ENCODE results near the gene DNAH17.
A peak's percentile ranks its signal among the peaks of the same experiment; 100 is the strongest.

DNAH17 gene

DNA sequence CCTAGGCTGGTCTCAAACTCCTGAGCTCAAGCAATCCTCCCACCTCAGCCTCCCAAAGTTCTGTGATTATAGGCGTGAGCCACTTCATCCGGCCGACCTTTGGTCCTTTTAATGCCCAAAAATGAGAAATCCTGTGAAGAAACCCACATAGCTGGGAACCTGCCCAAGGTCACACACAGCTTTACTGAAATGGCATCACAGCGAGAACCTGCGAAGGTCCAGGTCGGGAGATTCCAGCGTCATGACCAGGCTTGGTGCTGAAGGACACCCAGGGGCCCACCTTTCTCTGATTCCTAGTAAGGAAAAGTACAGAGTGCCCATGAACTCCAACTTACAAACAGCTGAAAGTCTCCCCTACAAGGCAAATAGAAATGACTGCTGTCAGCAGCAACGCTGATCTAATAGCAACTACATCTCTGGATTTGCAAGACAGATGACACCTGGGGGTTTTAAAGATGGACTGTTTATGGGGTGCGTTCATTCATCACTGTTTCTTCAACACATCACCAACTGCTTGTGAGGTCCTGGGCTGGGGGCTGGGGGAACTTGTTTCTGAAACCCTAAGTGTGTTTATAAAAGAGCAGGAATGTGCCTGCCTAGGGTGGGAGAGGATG lies 24.5 kb upstream of the DNAH17 start:
- DNase-seq, result no peak

DNA sequence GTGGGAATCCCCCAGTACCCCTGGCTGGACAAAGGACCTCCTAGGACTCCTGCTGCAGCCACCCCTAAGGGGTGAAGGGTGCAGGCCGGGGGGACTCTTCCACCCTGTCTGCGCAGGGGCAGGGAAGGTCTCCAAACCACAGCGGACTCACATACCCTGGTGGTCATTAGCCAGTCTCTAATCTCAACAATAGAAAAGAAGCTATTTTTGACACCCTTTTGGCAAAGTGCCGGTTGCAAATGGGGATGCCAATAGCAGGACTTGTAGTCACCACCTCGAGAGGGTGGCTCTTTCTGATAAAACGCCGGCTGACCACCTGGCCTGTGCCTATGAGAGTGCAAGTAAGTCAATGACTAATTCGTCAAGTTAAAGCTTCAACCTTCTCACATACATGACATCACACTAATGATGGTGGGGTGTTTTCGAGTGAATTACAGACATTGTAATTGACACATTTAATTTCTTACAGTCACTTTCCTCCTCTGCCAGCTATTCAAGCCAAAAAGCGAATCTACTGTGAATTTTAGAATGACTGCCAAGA lies 23.1 kb upstream of the DNAH17 start:
- no peak for DNase-seq

DNA sequence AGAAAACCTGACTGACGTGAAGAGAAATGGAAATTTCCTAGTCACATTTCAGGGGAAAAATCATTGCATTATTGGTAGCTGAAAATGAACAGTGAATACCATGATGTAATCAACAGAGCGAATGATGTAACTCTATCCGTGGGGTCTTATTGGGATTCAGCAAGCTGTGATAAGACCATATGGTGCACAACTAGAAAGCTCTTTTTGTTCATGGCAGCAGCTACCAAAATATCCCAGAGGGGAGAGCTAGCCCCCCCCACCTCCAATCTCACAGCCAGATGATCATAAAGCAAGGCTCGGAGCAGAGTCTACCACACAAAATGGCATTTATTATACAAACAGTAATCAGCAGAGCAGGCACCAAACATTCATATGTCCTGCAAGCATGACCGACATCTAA lies 22.2 kb upstream of the DNAH17 start:
- no peak for DNase-seq

DNA sequence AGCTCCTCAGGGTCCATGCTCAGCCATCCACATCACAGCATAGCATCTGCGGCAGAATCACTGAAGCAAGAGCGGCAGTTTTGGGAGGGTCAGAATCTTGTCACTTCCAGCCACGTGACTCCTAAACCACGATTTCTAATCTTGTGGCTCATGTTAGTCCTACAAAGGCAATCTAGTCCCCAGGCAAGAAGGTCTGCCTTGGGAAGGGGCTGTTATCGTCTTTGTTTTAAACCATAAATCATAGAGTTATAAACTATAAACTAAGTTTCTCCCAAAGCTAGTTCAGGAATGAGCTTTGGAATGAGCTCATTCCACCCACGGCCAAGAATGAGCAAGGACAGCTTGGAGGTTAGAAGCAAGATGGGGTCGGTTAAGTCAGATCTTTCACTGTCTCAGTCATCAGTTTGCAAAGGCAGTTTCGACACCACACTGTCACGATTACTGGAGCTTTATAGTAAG lies 20.8 kb upstream of the DNAH17 start:
- DNase-seq, result peak in 1 of 2 experiments; percentile 32

DNA sequence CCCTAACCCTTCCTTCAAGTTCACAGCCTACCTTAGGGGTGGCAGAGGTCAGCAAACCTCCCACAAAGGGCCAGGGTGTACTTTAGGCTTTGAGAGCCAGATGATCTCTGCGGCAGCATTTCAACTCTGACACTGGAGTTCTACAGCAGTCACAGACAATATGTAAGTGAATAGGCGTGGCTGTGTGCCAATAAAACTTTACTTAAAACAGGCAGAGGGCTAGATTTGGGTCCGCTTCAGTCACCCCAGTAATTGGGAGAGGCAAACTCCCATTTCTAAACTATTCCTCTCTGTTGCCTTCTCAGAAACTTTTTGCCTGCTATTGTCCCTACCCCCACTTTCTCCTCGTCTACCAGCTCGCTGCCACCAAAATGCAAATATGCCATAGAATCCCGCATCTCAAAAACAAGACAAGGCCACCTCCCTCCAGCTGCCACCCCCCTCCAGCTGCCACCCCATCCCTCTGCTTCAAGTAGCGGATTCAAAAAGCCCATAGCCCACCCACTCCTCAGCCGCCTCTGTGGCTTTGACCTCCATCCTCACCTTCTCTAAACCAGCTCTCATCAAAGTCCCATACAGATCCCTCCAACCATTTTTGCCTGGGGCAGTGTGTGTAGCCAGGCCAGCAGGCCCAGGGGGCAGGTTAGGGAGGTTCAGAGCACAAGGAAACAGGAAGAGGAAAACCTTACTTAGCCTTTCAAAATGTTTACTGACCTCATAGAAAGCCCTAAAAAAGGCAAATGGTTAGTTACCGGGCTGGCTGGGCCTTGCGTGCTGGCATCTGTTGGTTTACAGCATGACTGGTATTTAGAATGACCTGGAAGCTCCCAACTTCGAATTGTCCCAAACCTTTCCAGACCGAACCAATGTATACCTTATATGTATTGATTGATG lies 19.9 kb upstream of the DNAH17 start:
- DNase-seq, result no peak

DNA sequence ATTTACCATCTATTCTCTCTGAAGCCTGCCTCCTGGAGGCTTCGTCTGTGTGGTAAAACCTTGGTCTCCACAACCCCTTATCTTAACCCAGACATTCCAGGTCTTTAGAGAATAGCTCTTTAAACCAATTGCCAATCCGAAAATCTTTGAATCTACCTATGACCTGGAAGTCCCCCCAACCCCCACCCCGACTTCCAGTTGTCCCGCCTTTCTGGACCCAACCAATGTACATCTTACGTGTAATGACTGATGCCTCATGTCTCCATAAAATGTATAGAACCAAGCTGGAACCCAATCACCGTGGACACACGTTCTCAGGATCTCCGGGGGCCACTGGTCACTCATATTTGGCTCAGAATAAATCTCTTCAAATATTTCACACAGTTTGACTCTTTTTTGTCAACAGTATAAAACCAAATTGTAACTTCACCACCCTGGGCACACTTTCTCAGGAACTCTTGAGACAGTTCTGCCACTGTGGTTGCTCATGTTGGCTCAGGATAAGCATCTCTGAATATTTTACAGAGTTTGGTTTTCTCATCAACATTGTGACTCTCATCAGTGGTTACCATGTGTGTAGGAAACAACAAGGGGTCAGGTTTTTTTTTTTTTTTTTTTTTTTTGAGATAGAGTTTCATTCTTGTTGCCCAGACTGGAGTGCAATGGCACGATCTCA lies 18.1 kb upstream of the DNAH17 start:
- DNase-seq, result no peak

DNA sequence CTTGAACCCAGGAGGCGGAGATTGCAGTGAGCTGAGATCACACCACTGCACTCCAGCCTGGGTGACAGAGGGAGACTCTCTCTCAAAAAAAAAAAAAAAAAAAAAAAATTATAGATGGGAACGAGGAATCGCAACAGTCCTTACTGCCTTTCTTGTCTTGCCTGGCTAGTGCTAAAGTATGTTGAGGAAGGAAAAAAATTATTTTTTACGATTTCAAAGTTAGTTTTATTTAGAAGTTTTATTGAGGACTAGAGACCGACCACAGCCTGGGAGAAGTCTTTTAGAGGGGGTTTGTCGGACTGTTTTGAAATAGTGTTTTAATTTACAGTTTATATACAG lies 15.8 kb upstream of the DNAH17 start:
- no peak for DNase-seq

DNA sequence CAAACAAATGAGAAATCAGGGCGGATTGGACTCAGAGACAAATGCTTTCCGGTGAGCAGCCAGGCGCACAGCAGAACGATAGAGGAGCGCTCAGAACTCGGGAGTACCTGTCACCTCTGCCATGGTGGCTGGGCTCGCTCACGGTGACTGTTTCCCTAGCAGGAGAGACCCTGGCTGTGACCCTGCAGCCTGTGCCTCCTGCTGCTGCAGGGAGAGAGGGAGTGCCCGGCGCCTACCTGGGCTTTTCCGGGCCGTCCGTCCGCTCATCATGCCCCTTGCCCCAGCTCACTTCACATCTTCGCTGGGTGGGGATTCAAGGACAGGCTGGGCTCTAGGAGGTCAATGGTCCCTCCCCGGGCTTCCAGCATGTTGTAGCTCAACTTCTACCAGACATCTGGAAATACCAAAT lies 14.1 kb upstream of the DNAH17 start:
- DNase-seq, result no peak

DNA sequence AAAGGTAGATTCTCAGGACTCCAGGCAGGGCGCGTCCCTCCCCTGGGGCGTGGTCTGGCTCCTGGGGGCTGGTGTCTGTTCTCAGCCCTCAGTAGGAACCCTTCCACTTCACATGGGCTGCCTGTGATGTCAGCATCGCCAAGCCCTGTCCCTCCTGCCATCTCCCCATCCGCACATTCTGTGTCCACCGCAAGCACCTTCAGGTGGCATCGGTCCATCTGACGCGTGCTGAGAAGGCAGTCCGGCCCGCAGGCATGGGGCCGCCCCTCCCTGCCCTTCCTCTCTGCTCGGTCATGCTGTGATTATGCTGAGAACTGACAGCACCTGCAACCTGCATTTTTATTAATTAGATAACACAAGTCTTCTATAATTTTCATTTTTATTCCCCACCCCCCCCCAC lies 12.7 kb upstream of the DNAH17 start:
- DNase-seq, result no peak

DNA sequence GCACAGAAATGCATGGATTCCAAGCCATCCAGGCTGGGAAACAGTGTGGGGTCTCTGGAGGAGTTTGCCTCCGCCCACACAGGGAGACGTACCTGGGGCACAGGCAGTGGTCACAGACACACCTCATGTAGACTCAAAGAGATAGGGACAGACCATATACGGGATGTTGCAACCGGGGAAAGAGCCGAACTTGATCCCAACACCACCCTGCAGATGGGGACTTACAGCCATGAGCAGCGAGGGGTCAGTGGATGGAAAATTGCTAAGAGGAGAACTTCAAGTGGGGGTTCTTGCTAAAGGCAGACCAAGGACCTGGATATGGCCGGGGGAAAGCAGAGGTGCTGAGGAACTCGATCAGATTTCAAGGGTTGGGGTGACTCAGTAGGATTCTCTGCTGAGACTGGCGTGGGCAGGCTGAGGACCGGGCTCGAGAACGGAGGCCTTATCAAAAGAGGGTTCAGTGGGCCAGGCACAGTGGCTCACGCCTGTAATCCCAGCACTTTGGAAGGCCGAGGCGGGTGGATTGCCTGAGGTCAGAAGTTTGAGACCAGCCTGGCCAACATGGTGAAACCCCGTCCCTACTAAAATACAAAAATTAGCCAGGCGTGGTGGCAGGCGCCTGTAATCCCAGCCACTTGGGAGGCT lies 12.0 kb upstream of the DNAH17 start:
- no peak for DNase-seq

DNA sequence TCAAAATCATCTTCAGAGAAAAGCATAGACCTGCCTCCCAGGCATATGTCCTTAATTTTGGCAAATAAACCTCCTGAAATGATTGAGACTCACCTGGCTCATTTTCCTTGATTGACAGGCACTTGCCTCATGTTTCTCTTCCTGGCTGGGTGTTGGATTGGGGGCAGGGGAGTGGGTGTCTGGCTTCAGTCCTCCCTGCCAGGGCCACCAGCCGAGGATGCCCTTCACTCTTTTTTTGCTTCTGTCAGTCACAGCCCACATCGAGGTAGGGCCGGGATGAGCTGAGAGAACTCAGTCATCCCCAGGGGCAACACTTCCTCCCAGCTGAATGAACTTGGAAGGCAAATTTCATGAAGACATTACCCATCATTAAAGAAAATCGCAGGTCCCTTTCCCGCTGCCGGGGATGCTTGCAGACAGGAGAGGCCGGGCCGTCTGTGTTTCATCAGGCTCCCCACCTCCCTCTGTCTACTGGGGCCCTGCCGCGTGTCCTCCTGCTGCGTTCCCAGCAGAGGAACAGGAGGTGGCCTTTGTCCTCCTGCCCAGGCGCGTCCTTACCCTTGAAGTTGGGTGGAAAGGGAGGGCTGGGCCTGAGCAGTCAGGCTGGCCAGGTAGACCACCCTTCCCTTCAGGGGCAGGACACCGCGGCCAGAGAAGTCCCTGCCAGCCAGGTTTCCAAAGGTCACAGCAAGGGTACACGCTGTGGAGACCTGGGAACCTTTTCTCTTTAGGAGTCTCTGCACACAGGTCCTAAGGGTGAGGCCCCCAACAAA lies 11.2 kb upstream of the DNAH17 start:
- no peak for DNase-seq

DNA sequence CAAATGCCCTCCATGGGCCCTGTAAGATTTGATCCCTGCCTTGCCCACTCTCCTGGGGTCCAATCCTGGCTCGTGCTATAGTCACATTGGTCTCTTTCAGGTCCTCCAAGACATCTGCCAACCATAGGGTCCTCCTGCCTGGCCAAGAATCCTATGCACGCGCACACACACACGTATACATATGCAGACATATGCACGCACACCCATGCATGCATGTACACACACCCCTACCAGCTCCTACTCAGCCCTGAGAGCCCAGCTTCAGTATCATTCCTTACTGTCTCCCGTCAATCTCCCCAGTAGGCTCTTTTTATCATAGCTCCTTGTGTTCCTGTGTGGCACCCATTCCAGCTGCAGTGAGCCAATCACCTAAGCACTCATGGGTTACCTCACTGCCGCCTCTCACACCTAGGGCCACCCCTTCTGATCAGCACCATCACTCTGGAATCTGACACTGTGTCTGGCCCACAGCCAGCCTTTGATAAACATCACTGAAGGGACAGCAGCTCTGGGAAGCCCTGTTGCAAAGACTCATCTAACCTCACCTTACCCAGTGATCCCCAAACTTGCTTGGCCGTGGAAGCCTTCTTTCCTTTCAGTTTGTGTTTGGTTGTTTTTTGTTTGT lies 7.9 kb upstream of the DNAH17 start:
- no peak for DNase-seq

DNA sequence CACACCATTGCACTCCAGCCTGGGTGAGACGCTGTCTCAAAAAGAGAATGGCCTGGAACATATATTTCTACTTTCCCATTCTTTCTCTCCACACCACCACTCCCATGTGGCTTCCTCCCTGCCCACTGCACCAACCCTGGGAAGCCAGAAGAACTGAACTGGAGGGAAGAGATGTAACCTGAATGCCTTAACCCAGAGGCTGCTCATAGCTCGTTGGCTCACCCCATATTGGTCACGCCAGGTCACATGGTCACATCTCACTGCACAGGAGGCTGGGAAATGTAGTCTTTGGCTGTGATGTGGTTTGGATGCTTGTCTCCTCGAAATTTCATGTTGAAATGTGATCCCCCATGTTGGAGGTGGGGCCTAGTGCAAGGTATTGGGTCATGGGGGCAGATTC lies 5.9 kb upstream of the DNAH17 start:
- DNase-seq, result peak in 1 of 2 experiments; percentile 29

DNA sequence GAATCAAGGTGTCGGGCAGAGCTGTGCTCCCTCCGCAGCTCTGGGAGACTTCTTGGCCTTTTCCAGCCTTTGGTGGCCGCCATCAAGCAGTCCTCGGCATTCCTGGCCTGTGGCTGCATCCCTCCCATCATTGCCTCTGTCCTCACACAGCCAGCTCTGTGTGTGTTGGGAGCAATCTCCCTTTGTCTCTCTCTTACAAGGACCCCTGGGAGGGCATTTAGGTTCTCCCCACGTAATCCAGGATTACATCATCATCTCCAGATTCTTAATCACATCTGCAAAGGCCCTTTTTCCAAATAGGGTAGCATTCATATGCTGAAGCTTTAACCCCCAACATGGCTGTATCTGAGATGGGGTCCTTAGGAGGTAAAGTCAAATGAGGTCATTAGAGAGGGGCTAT lies 4.1 kb upstream of the DNAH17 start:
- no peak for DNase-seq

DNA sequence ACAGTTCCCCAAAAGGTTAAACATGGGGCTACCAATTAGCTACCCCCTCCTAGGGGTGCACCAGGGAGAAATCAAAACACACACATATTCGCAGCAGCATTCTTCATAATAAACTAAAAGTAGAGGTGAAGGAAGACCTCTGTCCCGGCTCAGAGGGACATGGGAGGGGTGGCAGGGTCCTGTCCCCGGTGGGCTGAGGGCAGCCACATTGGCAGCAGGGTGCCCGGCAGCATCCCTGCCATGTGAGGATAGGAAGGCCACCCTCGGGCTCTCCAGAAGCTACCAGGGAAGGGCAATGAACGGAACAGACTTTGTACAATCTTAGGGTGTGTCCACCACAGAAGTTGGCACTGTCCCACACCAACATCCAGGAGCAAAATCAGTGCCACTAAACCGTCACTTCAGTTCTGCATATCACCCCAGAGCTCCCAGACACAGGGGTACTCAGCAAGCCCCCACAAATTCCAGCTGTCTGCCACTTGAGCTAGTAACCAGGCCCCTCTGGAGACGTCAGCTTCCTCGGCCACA lies 3.1 kb upstream of the DNAH17 start:
- DNase-seq, result no peak

DNA sequence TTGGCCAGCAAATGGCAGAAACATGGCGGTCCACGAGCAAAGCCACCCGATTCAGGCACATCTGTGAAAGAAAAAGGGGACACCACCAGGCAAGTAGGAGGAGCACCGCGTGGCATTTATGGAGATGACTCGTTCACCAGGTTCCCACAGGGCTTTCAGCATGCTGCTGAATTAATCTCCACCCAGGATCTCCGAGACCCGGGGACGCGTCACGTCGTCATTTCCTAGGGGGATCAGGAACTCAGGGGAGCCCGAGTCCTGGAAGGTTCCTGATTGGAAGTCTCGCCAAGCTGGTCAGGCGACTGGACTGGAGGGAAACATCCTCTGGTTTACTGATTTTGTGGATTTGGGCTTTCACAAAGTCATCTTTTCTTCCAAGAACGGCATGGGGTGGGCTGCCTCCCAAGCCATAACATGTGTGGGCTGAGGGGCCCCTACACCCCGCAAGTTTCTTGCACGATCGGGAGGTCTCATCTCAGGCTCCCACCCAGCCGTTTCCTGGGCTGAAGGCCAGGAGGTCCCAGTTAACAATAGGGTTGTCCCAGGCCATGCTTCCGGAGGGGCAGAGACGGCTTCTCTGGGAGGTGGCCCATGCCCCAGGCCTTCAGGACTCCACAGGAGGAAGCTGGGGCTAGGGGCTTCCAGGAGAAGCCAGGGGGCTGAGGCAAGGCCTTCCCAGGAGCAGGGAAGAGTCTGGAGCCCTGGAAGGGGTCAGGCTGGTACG lies 645 bp downstream of the DNAH17 start:
- no peak for DNase-seq

DNA sequence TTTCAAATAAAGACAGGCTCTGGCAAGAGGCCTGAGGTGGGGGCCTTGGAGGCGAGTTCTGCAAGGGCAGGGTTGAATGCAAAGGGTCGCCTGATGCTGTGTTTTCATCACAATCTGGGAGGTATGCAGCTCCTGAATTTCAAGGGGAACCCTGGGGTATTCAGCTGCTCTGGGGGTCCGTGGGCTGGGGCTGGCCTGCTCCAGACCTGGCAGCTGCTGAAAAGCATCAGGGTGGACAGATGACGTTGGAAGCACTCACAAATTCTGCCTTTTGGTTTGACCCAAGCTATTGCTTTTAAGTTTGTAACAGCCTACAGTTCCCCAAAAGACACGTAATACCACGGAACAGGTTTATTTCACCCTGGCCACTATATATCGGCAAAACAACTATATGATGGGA lies 1.3 kb downstream of the DNAH17 start:
- DNase-seq, result no peak

DNA sequence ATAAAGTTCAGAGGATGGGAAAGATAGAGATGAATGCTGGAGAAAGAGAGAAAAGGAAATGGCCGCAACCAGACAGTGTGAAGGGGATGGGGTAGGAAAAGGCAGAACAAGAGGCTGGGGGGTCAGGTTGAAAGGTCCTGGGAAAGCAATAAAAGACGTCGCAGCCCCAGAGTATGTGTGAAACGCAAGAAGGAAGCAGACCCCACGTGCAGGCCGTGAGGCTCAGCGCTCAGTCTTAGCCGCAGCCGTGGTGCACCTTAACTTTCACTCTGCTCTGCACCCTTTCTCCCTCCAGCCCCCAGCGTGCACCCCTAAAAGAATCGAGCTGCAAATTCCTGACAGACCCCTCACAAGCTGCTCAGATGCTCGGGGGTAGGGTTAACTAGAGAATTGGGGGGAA lies 1.9 kb downstream of the DNAH17 start:
- DNase-seq, result no peak

DNA sequence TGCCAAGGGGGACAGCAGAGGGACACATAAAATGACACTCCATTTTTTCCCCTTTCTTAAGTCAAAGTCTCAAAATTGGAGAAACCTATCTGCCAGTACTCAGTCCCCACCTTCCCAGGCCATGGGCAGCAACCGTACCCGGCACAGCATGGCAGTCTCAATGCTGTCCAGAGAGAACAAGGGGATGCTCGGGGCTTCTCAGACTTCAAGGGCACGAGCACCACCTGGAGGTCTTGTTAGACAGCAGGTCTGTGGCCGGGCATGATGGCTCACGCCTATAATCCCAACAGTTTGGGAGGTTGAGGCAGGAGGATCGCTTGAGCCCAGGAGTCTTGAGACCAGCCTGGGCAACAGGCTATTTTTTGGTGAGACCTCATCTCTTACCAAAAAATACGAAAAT lies 3.2 kb downstream of the DNAH17 start:
- no peak for DNase-seq

DNA sequence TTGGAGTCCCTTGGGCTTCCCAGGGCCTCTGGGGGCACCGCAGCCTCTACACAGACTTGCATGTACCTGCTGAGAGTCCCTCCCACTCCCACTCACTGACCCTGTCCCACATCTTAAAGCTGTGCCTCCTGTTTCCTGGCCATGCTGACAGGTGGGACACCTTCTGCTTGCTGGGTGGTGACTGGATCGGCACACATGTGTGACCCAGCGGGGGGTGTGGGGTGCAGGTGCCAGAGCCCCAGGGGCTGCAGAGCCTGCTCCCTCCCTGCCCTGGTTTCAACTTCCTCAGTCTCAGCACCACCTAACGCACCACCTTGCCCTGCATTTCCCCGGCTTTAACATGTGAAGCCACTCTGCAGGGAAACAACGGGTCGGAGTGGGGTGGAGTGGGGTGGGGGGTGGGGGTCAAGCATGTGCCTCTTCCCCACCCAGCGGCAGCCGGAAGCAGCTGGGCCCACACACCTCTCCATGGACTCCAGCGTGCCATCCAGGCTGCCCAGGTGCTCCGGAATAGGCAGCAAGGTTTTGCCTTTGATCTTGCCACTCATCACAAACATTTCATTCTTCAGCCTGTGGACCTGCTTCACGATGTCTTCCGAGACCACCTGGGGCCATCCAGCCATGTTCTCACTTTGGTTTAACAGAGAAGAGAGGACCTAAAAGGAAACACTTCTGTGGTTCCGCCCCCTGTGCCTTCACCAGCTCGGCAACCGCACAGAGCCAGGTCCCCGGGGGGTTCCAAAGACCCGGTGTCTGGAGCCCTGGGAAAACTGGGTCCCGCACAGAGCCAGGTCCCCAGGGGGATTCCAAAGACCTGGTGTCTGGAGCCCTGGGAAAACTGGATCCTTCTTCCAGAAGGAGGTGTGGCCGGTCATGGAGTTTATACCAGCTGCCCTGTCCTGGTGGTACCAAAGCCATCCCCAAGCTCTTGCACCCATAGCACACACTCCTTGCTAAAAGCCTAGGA lies 4.7 kb downstream of the DNAH17 start:
- DNase-seq, result no peak
